Measurements from ENCODE around the gene DNLZ.
A peak's percentile ranks its signal among the peaks of the same experiment; 100 is the strongest.

Gene DNLZ

DNA sequence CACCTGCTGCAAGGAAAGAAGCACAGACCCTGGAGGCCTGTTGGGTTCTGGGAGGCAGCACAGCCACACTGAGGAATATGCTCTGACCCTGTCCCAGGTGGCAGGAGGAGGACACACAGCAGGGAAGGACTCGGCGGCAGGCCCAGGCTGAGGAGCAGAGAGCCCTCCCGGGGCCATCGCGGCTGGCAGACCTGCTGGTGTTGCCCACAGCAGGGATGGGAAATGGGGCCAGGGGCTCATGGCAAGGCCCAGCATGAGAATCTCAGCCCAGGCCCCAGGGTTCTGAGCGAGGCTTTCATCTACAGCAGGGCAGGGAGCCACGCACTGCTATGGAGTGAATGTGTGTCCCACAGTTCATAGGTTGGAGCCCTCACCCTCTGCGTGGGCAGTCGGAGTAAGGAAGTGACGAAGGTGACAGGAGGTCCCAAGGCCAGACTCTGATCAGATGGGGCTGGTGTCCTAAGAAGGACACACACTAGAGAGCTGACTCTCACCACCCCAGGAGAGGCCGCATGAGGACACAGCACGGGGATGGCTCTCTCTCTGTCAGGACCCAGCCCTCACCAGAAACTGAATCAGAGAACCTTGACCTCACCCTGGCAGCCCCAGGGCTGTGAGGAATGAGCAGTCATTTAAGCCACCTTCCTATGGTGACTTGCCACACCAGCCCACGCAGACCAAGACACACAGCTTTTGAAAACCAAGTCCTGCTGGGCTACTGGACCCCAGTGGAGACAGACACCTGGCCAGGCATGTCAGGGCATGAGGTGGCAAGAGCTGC, 46.5 kb downstream of the DNLZ start:
- DNase-seq (ENCODE audit: low read depth) = no peak
- TF ChIP-seq, protein P1, sequence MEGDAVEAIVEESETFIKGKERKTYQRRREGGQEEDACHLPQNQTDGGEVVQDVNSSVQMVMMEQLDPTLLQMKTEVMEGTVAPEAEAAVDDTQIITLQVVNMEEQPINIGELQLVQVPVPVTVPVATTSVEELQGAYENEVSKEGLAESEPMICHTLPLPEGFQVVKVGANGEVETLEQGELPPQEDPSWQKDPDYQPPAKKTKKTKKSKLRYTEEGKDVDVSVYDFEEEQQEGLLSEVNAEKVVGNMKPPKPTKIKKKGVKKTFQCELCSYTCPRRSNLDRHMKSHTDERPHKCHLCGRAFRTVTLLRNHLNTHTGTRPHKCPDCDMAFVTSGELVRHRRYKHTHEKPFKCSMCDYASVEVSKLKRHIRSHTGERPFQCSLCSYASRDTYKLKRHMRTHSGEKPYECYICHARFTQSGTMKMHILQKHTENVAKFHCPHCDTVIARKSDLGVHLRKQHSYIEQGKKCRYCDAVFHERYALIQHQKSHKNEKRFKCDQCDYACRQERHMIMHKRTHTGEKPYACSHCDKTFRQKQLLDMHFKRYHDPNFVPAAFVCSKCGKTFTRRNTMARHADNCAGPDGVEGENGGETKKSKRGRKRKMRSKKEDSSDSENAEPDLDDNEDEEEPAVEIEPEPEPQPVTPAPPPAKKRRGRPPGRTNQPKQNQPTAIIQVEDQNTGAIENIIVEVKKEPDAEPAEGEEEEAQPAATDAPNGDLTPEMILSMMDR (conservative IDR thresholded peaks at IDR 0.05; ENCODE audit: control insufficient read depth, insufficient read depth, low read depth, low read length) = no peak
- H3K4me3 ChIP-seq (ENCODE audit: control insufficient read depth, low read depth, low read length) = no peak overlapping the region

DNA sequence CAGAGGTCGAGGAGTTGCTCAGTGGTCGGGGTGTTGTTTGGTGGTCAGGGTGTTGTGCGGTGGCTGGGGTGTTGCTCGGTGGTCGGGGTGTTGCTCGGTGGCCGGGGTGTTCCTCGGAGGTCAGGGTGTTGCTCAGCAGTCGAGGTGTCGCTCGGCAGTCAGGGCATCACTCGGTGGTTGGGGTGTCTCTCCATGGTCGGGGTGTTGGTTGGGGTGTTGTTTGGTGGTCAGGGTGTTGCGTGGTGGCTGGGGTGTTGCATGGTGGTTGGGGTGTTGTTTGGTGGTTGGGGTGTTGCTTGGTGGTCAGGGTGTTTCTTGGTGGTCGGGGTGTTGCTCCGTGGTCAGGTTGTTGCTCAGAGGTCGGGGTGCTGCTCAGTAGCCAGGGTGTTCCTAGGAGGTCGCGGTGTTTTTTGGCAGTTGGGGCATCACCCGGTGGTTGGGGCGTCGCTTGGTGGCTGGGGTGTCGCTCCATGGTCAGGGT, 47.2 kb downstream of the DNLZ start:
- TF ChIP-seq, protein P1 (conservative IDR thresholded peaks at IDR 0.05; ENCODE audit: control insufficient read depth, insufficient read depth, low read depth, low read length) = no peak
- H3K4me3 ChIP-seq (ENCODE audit: control insufficient read depth, low read depth, low read length) = no peak overlapping the region
- no peak for DNase-seq (ENCODE audit: low read depth)

DNA sequence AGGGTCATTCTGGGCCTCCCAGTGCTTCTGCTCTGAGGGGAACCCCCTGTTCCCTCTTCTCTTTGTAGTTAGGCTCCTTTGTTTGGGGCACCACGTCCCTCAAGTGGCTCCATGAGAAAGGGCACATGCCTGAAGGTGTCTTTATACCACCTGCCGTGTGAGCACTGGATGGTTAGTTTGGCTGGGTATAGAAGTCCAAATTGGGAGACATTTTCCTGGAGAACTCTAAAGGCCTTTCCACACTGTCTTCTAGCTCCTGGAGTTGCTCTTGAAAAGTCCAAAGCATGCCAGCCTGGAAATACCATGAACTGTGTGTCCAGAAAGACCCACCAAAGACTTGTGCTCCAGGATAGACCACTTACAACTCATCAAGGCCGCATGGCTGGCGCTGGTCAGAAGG, 48.6 kb downstream of the DNLZ start:
- DNase-seq (ENCODE audit: low read depth) = no peak
- TF ChIP-seq, protein P1 (conservative IDR thresholded peaks at IDR 0.05; ENCODE audit: control insufficient read depth, insufficient read depth, low read depth, low read length) = no peak
- no peak overlapping the region for H3K4me3 ChIP-seq (ENCODE audit: control insufficient read depth, low read depth, low read length)

DNA sequence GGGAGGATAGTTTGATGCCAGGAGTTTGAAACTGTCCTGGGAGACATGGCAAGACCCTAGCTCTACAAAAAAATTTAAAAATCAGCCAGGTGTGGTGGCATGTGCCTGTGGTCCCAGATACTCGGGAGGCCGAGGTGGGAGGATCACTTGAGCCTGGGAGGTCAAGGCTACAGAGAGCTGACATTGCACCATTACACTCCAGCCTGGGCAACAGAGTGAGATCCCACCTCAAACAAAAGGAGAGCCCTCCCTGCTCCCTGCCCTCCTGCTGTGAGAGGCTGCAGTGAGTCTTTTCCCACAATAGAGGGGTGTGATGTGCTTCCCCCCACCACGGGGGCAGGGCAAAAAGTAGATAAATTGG, 49.5 kb downstream of the DNLZ start:
- no peak overlapping the region for H3K4me3 ChIP-seq (ENCODE audit: control insufficient read depth, low read depth, low read length)
- DNase-seq (ENCODE audit: low read depth) = no peak
- TF ChIP-seq, protein P1 (conservative IDR thresholded peaks at IDR 0.05; ENCODE audit: control insufficient read depth, insufficient read depth, low read depth, low read length) = no peak

DNA sequence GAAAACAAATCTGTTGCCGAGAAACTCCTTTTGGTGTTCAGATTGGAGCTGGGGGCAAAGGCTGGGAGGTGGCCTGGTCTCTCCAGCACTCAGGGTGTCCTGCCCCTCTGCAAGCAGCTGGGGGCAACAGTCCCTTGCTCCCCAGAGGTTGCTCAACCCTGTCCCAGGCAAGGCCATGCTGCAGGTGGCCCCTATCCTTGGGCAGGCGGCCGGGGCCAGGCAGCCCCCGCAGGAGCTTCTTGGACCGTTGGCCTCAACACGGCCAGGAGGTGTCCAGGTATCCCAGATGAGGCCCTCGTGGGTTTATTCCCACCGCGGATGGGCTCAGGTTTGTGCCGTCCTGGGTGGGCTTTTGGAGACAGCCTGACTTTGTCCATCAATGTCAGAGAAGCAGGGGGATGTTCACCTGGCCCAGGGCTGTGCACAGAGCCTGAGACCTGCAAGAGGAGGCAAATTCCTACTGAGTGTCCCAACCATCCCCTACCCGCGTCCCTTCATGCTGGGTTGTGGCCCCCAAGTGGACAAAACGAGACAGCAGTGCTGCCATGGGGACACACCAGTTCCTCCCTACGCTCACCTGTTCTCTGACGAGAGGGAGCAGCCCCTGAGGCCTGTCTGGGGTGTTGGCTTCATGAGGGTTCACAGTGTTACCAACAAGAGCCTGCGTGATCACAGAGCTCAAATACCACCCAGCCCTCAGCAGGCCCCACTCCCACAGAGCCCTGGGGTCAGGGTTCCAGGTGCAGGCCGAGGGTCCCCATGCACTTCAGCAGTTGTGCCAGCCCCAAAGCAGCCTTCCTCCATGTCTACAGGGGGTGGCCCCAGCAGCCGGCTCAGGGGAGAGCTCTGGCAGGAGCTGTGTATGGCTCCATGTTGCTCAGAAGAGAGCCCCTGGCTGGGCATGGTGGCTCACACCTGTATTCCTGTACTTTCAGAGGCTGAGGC, 50.2 kb downstream of the DNLZ start:
- DNase-seq (ENCODE audit: low read depth) = no peak
- no peak overlapping the region for H3K4me3 ChIP-seq (ENCODE audit: control insufficient read depth, low read depth, low read length)
- TF ChIP-seq, protein P1 (conservative IDR thresholded peaks at IDR 0.05; ENCODE audit: control insufficient read depth, insufficient read depth, low read depth, low read length) = no peak

DNA sequence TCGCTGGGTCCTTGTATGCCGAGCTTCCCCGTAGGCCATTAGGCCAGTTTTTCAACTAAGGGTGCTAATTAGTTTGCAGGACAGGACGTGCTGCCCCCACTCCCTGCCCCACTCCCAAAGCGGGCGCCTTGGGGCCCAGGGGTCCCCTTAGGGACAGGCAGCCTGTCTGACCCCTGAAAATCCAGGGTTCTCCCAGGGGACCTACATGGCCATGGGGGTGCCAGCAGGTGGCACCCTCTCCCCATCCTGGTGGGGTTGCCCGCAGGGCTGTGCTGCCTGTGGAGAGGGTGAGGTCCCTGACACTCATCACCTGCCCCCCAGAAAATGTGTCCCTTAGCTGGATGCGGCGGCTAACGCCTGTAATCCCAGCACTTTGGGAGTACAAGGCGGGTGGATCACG, 51.1 kb downstream of the DNLZ start:
- peak; percentile 47 for DNase-seq (ENCODE audit: low read depth)
- no peak overlapping the region for H3K4me3 ChIP-seq (ENCODE audit: control insufficient read depth, low read depth, low read length)

More for the DNA sequence above, 51.1 kb downstream of the DNLZ start:
- TF ChIP-seq, protein P1 (conservative IDR thresholded peaks at IDR 0.05; ENCODE audit: control insufficient read depth, insufficient read depth, low read depth, low read length) = peak; percentile 59
